M059J (cell line): ENCODE measurements around the gene MSL2. TPM values are rescaled to one million over a fixed set of nuclear protein-coding genes. Genes with fewer than 3 reads are reported as not detected.

ENCODE experiments used
- total RNA-seq: library from RNA; depleted of rRNA; stranded (reverse); fragments of >200 nt; shearing (Covaris generic); gene quantifications from 2 replicates; pipeline ENCODE4 v1.2.3, GENCODE V29; 2014; rRNA removed

The MSL2 gene
- total RNA-seq, 1 experiment from 2014 or later: 17.5 TPM

Other genes starting within 250 kb of the MSL2 start
- 22.2 and 22.5 TPM in 2 replicates for gene PPP2R3A, start 230.6 kb downstream of the MSL2 start, total RNA-seq
- 67.3 and 68.9 TPM in 2 replicates for gene PCCB, start 54.0 kb upstream of the MSL2 start, total RNA-seq